Measurements from ENCODE around the gene PHF20.

The PHF20 gene

DNA sequence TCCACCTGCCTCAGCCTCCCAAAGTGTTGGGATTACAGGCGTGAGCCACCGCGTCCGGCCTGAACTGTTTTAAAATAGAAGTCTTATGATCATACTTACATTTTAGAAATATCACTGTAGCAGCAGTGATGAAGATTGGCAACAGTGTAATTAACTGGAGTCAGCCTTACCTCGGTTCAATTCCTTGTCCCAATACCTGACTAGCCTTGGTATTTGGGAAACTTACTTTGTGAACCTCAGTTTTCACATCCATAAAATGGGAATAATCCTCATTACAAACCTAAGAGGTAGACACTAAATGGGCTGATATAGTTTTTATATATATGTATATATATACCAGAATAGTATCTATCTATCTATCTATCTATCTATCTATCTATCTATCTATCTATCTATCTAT lies 19.3 kb downstream of the PHF20 start:
- DNase-seq (ENCODE audit: low spot score), result no peak

DNA sequence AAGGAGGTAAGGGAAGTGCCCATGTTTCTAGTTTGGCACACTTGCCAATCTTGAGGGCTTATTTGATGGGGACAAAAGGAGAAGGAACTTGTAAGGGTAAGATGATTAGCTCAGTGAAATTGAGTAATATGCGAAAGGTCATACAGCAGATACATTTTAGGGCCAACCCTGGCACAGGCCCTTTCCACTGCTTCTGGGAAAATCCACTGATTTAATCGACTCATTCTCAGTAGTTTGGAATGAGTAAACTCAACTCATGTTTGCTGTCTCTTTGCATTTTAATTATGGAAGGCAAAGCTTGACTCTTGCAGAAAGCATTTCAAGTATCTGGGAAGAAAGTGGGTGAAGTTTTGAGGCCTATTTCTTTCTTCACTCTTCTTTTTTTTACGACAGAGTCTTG lies 20.0 kb downstream of the PHF20 start:
- in situ Hi-C loops (cut with MboI; ENCODE audit: low pct_unique_long_range_greater_than_20kb, low sequenced_read_pairs, unreplicated experiment), result no loop called here
- TF ChIP-seq, protein P1, sequence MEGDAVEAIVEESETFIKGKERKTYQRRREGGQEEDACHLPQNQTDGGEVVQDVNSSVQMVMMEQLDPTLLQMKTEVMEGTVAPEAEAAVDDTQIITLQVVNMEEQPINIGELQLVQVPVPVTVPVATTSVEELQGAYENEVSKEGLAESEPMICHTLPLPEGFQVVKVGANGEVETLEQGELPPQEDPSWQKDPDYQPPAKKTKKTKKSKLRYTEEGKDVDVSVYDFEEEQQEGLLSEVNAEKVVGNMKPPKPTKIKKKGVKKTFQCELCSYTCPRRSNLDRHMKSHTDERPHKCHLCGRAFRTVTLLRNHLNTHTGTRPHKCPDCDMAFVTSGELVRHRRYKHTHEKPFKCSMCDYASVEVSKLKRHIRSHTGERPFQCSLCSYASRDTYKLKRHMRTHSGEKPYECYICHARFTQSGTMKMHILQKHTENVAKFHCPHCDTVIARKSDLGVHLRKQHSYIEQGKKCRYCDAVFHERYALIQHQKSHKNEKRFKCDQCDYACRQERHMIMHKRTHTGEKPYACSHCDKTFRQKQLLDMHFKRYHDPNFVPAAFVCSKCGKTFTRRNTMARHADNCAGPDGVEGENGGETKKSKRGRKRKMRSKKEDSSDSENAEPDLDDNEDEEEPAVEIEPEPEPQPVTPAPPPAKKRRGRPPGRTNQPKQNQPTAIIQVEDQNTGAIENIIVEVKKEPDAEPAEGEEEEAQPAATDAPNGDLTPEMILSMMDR (IDR thresholded peaks at IDR 0.05; ENCODE audit: extremely low read depth, insufficient read depth, missing control alignments), result no peak
- no peak for DNase-seq (ENCODE audit: low spot score)

More for the DNA sequence above, 19.3 kb downstream of the PHF20 start:
- in situ Hi-C loops (cut with MboI; ENCODE audit: low pct_unique_long_range_greater_than_20kb, low sequenced_read_pairs, unreplicated experiment), result no loop called here
- TF ChIP-seq, protein P1 (IDR thresholded peaks at IDR 0.05; ENCODE audit: extremely low read depth, insufficient read depth, missing control alignments), result no peak

DNA sequence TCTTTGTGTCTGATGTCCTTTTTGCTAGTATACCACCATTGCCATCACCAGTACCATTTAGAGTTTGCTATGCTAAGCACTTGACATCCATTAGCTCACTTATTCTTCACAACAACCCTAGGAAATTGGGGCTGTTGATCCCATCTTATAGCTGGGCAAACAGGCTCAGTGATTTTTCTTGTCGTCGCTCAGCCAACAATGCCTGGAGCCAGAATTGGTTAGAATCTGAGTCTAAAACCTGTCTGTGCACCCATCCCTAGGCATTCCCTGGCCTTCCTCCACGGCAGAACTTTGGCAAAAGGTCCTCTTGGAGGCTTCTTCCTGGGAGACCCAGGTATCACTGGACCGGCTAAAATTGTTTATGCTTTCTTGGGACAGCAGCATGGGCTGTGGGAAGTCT lies 20.9 kb downstream of the PHF20 start:
- no peak for DNase-seq (ENCODE audit: low spot score)
- in situ Hi-C loops (cut with MboI; ENCODE audit: low pct_unique_long_range_greater_than_20kb, low sequenced_read_pairs, unreplicated experiment), result no loop called here
- TF ChIP-seq, protein P1 (IDR thresholded peaks at IDR 0.05; ENCODE audit: extremely low read depth, insufficient read depth, missing control alignments), result no peak

DNA sequence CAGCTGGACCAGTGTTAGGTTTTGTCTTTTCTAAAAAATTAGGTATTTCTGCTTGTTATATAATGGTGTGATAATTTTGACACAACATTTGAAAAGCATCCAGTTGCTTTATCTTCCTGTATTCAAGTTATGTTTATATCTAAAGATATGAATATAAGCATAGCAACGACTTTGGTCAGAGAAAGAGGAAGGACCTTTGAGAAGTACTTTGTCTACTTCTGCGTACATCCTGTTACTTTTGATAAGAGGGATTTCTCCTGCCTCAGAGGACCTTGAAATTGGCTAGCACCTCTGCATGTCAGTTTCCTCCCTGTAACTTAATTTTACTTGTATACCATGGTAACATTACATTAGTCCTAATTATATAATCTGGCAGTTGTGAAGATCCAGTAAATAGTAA lies 24.8 kb downstream of the PHF20 start:
- no peak for DNase-seq (ENCODE audit: low spot score)
- in situ Hi-C loops (cut with MboI; ENCODE audit: low pct_unique_long_range_greater_than_20kb, low sequenced_read_pairs, unreplicated experiment), result no loop called here
- TF ChIP-seq, protein P1 (IDR thresholded peaks at IDR 0.05; ENCODE audit: extremely low read depth, insufficient read depth, missing control alignments), result no peak

DNA sequence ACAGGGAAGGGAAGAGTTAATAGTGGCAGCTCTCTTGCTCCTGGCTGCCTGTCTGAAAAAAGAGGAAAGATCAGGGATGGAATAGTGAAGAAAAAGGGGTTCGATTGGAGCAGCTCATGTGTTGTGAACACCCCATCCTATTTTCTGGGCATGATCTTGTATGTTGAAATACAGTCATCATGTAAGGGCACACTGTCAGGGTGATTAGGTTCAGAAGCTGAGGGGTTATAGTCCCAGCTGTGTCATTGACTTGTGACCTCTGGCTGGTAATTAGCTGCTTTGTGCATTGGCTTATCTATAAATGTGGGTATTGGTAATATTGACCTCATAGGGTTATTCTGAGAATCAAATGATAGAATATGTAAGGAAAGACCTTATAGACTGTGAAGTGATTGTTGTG lies 30.1 kb downstream of the PHF20 start:
- TF ChIP-seq, protein P1 (IDR thresholded peaks at IDR 0.05; ENCODE audit: extremely low read depth, insufficient read depth, missing control alignments), result no peak
- in situ Hi-C loops (cut with MboI; ENCODE audit: low pct_unique_long_range_greater_than_20kb, low sequenced_read_pairs, unreplicated experiment), result no loop called here
- no peak for DNase-seq (ENCODE audit: low spot score)

DNA sequence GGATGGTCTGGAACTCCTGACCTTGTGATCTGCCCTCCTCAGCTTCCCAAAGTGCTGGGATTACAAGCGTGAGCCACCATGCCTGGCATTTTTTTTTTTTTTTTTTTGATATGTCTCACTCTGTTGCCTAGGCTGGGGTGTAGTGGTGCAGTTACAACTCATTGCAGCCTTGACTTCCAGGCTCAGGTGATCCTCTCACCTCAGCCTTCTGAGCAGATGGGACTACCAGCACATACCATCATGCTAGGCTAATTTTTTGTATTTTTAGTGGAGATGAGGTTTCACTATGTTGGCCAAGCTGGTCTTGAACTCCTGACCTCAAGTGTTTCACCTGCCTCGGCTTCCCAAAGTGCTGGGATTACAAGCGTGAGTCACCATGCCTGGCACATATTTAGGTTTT lies 34.3 kb downstream of the PHF20 start:
- in situ Hi-C loops (cut with MboI; ENCODE audit: low pct_unique_long_range_greater_than_20kb, low sequenced_read_pairs, unreplicated experiment), result no loop called here
- TF ChIP-seq, protein P1 (IDR thresholded peaks at IDR 0.05; ENCODE audit: extremely low read depth, insufficient read depth, missing control alignments), result no peak
- no peak for DNase-seq (ENCODE audit: low spot score)

DNA sequence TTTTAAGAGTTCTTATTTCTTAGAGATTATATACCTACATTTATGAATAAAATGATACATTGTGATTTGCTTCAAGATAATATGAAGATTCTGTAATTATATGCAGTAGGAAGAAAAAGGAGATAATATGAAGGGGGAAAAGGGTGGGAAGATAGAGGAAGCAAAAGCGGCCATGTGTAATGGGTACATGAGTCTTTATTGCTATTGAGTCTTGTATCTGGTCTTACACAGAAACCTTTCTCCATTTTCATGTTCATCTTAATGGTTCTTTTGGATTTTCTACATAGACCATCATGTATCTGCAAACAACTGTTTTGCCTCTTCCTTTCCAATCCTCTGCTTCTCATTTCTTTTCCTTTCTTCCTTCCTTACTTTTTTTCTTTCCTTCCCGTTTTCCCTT lies 36.1 kb downstream of the PHF20 start:
- in situ Hi-C loops (cut with MboI; ENCODE audit: low pct_unique_long_range_greater_than_20kb, low sequenced_read_pairs, unreplicated experiment), result no loop called here
- TF ChIP-seq, protein P1 (IDR thresholded peaks at IDR 0.05; ENCODE audit: extremely low read depth, insufficient read depth, missing control alignments), result no peak
- DNase-seq (ENCODE audit: low spot score), result no peak
